ENCODE results near the gene MYBPC2.
"Not testable (repeated sequence)": the region's sequence is repeated elsewhere in the genome, so short reads cannot be mapped to it uniquely, and the experiment has no call there.

MYBPC2 gene

DNA sequence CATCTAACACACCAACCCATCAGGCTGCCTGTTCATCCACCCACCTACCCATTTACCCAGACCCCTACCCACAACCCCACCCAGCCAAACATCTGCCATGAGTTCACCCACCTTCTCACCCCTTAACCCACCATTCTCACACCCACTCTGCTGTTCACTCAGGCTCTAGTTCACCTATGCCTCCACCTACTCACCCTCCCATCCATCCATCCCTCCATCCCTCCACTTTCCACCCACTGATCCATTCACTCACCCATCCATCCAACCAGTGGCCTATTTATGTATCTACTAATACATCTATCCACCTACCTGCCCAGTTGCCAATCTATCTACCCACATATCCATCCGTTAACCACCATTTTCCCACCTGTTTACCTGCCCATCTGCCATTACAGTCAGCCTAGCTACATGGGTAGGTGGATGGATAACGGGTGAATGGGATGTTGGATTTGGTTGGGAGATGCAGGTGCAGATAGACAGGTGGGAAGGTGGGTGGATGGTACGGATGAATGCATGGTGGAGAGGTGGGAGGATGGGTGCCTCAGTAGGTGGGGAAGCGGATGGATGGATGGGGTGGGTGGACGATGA, 5.3 kb downstream of the MYBPC2 start:
- in situ Hi-C loops (cut with MboI; ENCODE audit: low sequenced_read_pairs, unreplicated experiment), result no loop called here
- TF ChIP-seq, protein P1, sequence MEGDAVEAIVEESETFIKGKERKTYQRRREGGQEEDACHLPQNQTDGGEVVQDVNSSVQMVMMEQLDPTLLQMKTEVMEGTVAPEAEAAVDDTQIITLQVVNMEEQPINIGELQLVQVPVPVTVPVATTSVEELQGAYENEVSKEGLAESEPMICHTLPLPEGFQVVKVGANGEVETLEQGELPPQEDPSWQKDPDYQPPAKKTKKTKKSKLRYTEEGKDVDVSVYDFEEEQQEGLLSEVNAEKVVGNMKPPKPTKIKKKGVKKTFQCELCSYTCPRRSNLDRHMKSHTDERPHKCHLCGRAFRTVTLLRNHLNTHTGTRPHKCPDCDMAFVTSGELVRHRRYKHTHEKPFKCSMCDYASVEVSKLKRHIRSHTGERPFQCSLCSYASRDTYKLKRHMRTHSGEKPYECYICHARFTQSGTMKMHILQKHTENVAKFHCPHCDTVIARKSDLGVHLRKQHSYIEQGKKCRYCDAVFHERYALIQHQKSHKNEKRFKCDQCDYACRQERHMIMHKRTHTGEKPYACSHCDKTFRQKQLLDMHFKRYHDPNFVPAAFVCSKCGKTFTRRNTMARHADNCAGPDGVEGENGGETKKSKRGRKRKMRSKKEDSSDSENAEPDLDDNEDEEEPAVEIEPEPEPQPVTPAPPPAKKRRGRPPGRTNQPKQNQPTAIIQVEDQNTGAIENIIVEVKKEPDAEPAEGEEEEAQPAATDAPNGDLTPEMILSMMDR (IDR thresholded peaks at IDR 0.05; ENCODE audit: borderline replicate concordance, control extremely low read depth, extremely low read depth, insufficient read depth, missing control alignments), result no peak
- no peak for DNase-seq (ENCODE audit: low spot score)

GRCh38 chr19:50439130-50439529, 6.4 kb downstream of the MYBPC2 start:
- in situ Hi-C loops (cut with MboI; ENCODE audit: low sequenced_read_pairs, unreplicated experiment); DNase-seq (ENCODE audit: low spot score): not testable (repeated sequence)

DNA sequence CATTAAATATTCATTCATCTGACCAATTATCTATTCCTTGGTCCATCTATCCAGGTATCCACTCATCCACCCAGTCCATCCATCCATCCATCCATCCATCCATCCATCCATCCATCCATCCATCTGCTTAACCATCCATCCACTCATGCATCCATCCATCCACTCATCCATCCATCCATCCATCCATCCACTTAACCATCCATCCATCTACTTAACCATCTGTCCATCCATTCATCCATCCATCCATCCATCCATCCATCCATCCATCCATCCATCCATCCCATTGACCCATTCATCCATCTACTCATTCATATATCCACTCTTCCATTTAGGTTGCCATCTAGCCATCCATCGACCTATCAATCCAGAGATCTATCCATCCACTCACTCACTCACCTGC, 11.4 kb downstream of the MYBPC2 start:
- no peak for DNase-seq (ENCODE audit: low spot score)
- TF ChIP-seq, protein P1 (IDR thresholded peaks at IDR 0.05; ENCODE audit: borderline replicate concordance, control extremely low read depth, extremely low read depth, insufficient read depth, missing control alignments), result no peak
- in situ Hi-C loops (cut with MboI; ENCODE audit: low sequenced_read_pairs, unreplicated experiment), result no loop called here

- TF ChIP-seq, protein P1 (IDR thresholded peaks at IDR 0.05; ENCODE audit: borderline replicate concordance, control extremely low read depth, extremely low read depth, insufficient read depth, missing control alignments), result no peak
- DNase-seq (ENCODE audit: low spot score), result no peak
- in situ Hi-C loops (cut with MboI; ENCODE audit: low sequenced_read_pairs, unreplicated experiment), result no loop called here
Observed at GRCh38 chr19:50447053-50447452, 14.4 kb downstream of the MYBPC2 start.

GRCh38 chr19:50447750-50448149, 15.1 kb downstream of the MYBPC2 start:
- TF ChIP-seq, protein P1 (IDR thresholded peaks at IDR 0.05; ENCODE audit: borderline replicate concordance, control extremely low read depth, extremely low read depth, insufficient read depth, missing control alignments), result no peak
- no peak for DNase-seq (ENCODE audit: low spot score)
- in situ Hi-C loops (cut with MboI; ENCODE audit: low sequenced_read_pairs, unreplicated experiment), result no loop called here

DNA sequence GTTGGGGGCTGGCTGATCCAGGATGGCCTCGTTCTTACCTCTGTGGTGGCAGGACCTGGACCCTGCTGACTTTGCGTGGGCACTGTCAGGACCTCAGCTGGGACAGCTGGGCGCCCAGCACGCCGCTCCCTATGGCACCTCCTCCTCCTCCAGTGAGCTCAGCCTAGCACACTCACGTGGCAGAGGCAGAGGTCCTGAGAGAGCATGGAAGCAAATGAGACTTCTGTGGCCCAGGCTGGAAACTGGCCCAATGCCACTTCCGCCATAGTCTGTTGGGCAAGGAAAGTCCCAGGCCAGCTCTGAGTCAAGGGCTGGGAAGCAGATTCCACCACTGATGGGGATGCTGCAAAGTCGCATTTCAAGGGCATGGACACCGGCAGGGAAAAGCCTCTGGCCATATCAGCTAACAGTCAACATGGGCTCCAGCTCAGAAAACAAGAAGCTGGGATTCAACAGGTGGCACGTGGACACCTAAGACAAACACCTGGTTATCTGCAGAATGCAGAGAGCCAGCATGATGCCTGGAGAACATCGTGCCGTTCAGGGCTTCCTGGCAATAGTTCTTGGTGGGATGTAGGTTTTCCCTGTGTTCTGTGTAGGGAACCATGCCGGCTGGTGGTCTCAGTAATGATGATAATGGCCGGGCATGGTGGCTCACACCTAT, 16.7 kb downstream of the MYBPC2 start:
- TF ChIP-seq, protein P1 (IDR thresholded peaks at IDR 0.05; ENCODE audit: borderline replicate concordance, control extremely low read depth, extremely low read depth, insufficient read depth, missing control alignments), result no peak
- in situ Hi-C loops (cut with MboI; ENCODE audit: low sequenced_read_pairs, unreplicated experiment), result no loop called here
- no peak for DNase-seq (ENCODE audit: low spot score)

- no peak for DNase-seq (ENCODE audit: low spot score)
- in situ Hi-C loops (cut with MboI; ENCODE audit: low sequenced_read_pairs, unreplicated experiment), result no loop called here
- TF ChIP-seq, protein P1 (IDR thresholded peaks at IDR 0.05; ENCODE audit: borderline replicate concordance, control extremely low read depth, extremely low read depth, insufficient read depth, missing control alignments), result no peak
Observed at GRCh38 chr19:50450369-50451222, 17.9 kb downstream of the MYBPC2 start.

Data from GM13976 (cell line).